Kidney glomerular epithelial cell (primary cell): Measurements from ENCODE around the gene CIAO2B.
"Not testable (repeated sequence)": the region's sequence is repeated elsewhere in the genome, so short reads cannot be mapped to it uniquely, and the experiment has no call there.

Experiments
- DNase-seq: peaks from one replicate; lab custom pipeline; 2025; lab: John Stamatoyannopoulos, UW

CIAO2B gene

GRCh38 chr16:66936889-66937554 lies 2.8 kb upstream of the CIAO2B start:
- no peak for DNase-seq

DNA sequence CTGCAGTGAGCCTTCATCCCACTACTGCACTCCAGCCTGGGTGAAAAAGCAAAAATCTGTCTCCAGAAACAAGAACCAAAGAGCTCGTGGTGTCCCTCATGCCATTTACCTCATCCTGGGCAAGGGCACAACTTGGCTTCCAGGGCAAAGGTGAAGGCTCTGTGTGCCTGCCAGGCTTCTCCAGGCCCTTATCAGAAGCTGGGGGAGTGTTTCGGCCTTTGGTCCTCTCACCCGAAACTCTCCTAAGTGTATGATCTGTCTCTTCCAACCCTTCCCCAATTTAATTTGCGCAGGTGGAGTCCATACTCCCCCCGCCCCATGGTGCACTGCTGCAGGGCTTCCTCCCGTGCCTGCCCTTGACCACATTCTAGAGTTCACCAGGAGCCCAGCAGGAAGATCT lies 2.3 kb upstream of the CIAO2B start:
- DNase-seq = no peak

GRCh38 chr16:66935314-66936011 lies 1.3 kb upstream of the CIAO2B start, which contains the start of gene CES2:
Gene CES2, plus strand, starts transcription at chr16:66935516. Its CDS starts 120 bp downstream, at chr16:66935636.
- DNase-seq = peak; percentile 18

DNA sequence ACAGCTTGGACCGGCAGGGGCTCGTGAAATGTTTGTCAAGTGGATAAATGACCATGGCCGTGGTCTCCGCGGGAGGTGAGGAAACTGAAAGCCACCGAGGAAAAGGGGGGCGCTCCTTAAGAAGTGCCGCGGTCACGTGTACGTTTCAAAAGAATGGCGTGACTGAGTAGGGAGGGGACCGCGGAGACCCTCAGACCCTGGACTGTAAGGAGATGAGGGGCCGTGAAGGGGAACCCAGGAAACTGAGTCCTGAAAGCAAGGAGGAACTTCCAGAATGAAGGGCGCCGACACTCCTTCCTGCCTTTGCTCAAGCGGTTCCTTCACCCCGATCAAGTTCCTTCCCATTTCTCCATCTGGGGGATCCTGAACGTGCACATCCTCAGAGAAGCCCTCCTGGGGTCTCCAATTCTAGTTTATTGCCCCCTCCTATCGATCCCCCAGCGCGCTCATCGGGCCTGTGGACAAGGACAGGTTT lies 674 bp upstream of the CIAO2B start:
- not testable (repeated sequence) for DNase-seq

DNA sequence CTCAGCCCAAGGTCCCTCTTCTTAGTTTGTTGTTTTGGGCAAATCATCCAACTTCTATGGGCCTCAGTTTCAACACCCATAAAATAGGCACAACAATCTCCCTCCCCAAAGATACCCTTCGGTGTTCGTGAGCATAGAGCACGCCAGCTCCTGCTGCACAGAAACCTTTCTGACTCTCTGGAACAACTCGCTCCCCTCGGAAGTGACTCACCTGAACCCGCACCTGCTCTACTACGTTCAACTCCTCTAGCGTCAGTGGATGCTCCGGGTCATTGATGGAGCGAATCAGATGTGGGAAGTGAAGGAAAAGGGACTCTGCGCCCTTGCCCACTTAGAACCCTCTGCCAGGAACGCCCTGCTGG lies 445 bp downstream of the CIAO2B start:
- DNase-seq = peak; percentile 43

- DNase-seq = no peak
These were observed 2.1 kb downstream of the CIAO2B start for GRCh38 chr16:66932076-66932475.

- no peak for DNase-seq
These were observed 2.5 kb downstream of the CIAO2B start for GRCh38 chr16:66931665-66932064.

GRCh38 chr16:66930189-66930588 lies 4.0 kb downstream of the CIAO2B start:
- DNase-seq = peak; percentile 45

GRCh38 chr16:66928702-66929388 lies 5.4 kb downstream of the CIAO2B start:
- DNase-seq = no peak

DNA sequence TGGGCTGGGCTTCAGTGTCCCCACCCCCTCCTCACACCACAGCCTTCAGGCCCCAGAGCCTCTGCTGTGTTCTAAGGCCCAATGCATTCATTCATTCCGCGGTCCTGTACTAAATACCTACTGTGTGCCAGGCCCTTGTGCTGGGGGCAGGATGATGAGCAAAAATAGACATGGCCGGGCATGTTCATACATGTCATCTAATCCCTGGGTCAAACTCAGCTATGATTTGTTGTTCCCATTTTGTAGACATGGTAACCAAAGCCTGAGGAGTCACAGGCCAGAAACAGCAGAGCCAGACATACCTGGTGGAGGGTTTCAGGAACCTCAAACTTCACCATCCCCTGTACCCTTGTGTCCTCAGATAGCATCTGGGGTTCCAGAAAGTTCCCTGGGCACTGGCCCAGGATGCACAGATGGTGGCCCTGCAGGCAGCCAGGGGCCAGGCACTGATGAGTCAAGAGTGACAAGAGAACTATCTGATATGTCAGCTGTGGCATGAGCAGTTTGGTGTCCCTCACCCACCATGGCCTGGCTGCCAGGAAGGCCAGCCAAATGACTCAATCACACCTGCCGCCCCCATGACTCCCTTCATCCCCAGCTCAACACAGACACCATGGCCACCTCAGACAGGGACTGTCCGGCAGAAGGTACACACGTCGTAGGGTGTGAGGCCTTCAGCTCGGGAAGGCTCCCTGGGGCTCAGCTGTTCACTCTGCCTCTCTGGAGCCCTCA lies 6.1 kb downstream of the CIAO2B start:
- peak; percentile 17 for DNase-seq

GRCh38 chr16:66926961-66927436 lies 7.2 kb downstream of the CIAO2B start:
- DNase-seq = peak; percentile 90

DNA sequence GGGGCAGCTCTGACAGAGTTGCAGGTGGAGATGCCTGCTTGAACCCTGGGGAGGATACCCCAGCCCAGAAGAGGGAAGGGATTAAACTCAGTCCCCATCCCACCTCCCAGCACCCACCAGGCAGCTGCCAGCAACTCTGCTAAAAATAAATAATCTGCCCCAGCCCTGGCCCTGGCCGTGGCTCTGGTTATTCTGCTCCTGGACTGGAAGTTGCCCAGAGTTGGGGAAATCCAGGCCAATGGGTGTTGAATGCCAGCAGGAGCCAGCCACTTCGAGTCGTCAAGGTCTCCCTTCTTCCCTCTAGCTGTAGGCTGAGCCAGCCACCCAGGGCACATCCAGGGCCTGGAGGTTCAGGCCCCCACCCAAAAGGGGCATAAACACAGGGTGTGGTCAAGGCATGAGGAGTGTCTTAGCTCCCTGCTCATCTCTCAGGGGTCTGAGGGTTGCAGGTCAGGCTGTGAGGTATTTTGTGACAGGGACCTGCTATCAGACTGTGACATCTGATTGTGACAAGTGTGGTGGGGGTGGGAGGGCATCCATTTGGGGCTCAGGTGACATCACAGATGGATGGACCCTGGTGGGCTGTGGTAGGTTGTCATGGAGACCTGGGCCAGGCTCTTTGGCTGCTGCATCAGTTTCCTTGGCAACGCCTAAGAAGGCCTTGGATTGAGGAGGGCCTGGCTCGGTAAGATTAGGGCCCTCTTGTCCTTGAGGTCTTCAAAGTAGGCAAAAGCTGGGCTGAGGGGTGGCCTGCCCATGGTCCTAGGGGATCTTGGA lies 7.8 kb downstream of the CIAO2B start:
- DNase-seq = no peak

GRCh38 chr16:66925322-66925840 lies 8.8 kb downstream of the CIAO2B start, which contains the start of gene RRAD:
Gene RRAD, minus strand, starts transcription at chr16:66925535. Its CDS starts 356 bp downstream, at chr16:66925179.
- no peak for DNase-seq

DNA sequence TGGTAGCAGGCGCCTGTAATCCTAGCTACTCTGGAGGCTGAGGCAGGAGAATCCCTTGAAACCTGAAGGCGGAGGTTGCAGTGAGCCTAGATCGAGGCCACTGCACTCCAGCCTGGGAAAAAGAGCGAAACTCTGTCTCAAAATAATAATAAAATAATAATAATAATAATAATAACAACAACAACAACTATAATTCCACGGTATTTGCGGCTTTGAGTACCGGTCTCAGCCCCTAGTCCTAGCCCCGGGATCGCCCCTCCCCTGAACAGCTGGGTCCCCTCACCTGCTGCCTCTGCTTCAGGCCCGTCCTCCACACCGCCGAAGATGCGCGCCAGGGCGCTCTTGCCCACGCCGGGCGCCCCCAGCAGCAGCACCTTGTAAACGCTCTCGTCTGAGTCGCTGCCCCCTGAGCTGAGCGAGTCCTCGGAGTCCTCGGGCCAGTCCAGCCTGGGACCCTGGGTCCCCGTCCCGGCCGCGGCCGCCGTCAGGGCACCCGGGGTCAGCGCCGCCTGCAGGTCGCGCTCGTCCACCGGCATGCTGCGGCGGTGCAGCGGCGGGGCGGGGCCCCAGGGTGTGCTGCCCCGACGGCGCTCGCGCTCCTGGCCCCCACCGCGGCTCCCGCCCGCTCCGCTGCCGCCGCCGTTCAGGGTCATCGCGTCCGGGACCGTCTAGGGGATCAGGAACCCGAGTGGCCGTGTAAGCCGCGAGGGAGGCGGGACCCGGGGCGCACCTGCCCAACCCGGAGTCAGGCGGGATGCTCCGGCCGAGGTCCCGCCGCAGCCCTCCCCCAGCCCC lies 9.5 kb downstream of the CIAO2B start:
- DNase-seq = no peak

GRCh38 chr16:66923866-66924265 lies 10.3 kb downstream of the CIAO2B start:
- DNase-seq = no peak

GRCh38 chr16:66923247-66923731 lies 10.9 kb downstream of the CIAO2B start:
- no peak for DNase-seq

GRCh38 chr16:66921729-66922450 lies 12.3 kb downstream of the CIAO2B start:
- no peak for DNase-seq

DNA sequence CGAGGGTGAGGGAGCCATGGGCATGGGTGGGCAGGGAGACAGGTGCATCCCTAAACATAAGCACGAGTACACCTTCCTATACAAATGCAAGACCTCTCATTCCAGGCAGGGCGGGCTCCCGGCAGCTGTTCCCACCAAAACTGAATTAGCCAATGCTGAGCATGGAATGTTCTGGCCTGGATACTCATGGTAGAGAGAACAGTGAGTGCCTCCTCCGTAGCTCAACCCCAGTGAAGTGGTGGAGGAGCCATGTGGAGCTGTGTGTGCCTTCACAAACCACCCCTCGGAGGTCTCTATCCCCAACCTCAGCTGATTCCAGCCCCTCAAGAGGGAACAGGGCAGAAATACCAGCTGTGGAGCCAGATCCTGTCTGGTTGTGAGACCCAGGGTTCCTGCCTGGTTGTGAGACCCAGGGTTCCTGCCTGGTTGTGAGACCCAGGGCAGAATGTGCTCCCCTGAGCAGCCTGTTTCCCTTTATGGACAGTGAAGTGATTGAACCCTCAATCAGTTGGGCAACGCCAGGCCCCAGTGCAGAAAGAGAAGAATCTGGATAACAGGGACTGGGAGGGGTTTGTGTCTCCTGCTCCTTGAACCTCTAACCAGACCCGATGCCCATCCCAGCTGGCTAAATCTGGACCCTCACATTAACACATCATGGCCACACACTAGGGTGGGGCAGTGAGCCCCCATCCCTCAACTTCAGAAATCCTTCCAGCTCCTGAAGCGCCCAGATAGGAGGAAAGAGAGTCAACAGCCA lies 13.1 kb downstream of the CIAO2B start:
- no peak for DNase-seq

GRCh38 chr16:66920299-66920590 lies 14.0 kb downstream of the CIAO2B start:
- no peak for DNase-seq
